Kidney epithelial cell (primary cell): ENCODE data around the gene B3GNT2. TPM values are rescaled to one million over a fixed set of nuclear protein-coding genes. Genes with fewer than 3 reads are reported as not detected.

Source experiments
- DNase-seq: peaks from one replicate; pipeline ENCODE4 v3.0.0-alpha.2; 2010; ENCODE audit warnings: low read depth
- H3K27me3 ChIP-seq: 2 replicates; pipeline ENCODE4 v1.6.0; 2011; ENCODE audit warnings: low read length; ENCODE audit not compliant: control insufficient read depth, insufficient read depth
- H3K36me3 ChIP-seq: 2 replicates; pipeline ENCODE4 v1.5.1; 2011; ENCODE audit warnings: low read length; ENCODE audit not compliant: control insufficient read depth, insufficient read depth
- H3K4me3 ChIP-seq: 2 replicates; pipeline ENCODE4 v1.5.1; 2011; ENCODE audit warnings: low read depth, mild to moderate bottlenecking, control low read depth, low read length
- CTCF ChIP-seq: IDR thresholded peaks from 2 replicates; pipeline ENCODE4 v1.5.1; 2011; ENCODE audit warnings: mild to moderate bottlenecking, moderate library complexity, low read length, control low read depth, inconsistent platforms; ENCODE audit not compliant: insufficient read depth, poor library complexity, severe bottlenecking
- total RNA-seq: library from RNA; depleted of rRNA; stranded (reverse); fragments of >200 nt; gene quantifications from 2 replicates; pipeline ENCODE4 v1.2.3, GENCODE V29; 2015

The B3GNT2 gene
- total RNA-seq, 1 donor from 2014 or later, result 16.1 TPM

DNA sequence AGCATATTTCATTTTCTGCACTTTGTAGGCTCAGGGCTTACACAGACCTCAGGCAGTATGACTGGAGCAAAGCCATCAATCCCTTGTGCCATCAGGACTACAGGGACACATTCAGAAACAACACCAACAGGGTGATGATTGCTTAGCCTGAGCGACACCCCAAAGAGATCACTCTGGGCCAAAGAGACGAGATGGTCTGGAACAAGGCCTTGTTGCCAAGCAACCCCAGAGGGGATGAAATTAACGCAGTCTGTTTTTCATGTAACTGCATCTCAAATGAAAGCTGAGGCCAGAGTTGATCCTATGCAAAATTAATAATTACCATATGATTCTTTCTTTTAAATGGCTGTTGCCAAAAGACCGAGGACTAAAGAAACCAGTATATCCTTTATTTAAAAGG lies 20.2 kb upstream of the B3GNT2 start:
- DNase-seq, result no peak
- Histone ChIP-seq H3K36me3 (no peaks in the 10 kb centered on the region), H3K27me3 (no peaks in the 10 kb centered on the region), H3K4me3 (no peak overlapping the region)
- TF ChIP-seq CTCF, result no peak

DNA sequence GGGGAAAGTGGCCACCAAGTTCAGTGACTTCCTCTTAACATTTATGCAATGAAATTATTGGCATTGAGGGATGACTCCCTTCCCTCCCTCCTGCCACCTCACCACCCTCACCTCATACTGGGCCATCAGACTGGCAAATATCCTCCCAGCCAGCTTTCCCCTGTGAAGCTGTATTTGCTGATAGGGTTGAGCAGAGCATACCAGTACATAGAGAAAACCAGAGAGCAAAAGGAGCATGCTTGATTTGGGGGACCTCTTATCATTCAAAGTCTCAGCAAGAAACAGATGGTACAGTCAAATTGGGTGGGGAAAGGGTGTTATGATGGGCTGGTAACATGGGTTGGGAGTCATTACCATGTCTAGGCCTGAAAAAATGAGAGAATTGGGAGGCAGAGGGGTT lies 19.1 kb upstream of the B3GNT2 start:
- DNase-seq, result no peak
- TF ChIP-seq CTCF, result no peak
- Histone ChIP-seq H3K4me3 (no peak overlapping the region), H3K36me3 (no peaks in the 10 kb centered on the region), H3K27me3 (no peaks in the 10 kb centered on the region)

GRCh38 chr2:62177392-62178049 lies 18.4 kb upstream of the B3GNT2 start:
- no peak for TF ChIP-seq CTCF
- H3K27me3 ChIP-seq, result no peaks in the 10 kb centered on the region
- H3K4me3 ChIP-seq, result no peak overlapping the region
- H3K36me3 ChIP-seq, result no peaks in the 10 kb centered on the region
- no peak for DNase-seq

DNA sequence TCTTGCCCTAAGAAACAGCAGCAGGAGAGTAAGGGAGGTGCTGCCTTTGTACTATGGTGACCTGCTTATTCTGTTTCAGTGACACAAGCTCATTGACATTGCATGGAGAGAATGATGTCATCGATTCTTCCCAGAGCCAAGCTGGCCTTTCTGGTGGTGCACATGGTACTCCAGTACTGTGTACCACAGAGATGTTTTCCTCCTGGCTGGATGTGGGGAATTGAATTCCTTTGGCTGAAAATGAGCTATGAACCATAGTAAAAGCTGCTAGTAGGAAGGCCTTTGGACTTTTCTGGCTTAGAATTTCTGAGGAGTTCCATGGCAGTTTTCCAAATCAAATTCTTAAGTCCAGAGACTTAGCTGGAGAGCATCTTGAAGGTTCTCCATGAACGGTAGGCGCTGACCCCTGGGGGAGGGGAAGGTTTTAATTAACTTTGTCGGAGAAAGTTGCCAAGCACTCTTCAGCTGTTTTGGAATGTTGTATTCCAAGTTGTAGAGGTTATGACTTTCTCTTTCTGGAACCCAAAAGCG lies 17.1 kb upstream of the B3GNT2 start:
- H3K36me3 ChIP-seq, result no peaks in the 10 kb centered on the region
- no peak overlapping the region for H3K4me3 ChIP-seq
- TF ChIP-seq CTCF, result no peak
- no peak for DNase-seq
- H3K27me3 ChIP-seq, result no peaks in the 10 kb centered on the region

DNA sequence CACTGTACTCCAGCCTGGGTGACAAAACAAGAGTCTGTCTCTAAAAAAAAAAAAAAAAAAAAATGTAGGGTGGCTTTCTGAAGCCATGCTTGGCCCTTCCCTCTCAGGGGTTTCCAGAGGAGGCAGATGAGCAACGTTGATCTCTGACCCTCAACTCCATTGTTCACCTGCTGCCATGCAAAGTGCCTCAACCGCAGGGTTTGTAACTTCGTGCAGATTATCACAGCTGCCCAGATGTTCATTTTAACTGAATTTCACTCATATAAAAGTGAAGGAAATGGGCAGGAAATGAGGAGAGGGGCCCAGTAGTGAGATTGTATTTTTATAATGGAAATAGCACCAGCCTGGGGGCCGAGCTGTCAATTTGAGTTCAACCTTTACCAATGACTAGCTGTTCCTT lies 14.9 kb upstream of the B3GNT2 start:
- no peak for TF ChIP-seq CTCF
- no peak for DNase-seq
- Histone ChIP-seq H3K27me3 (no peaks in the 10 kb centered on the region), H3K4me3 (no peak overlapping the region), H3K36me3 (no peaks in the 10 kb centered on the region)

DNA sequence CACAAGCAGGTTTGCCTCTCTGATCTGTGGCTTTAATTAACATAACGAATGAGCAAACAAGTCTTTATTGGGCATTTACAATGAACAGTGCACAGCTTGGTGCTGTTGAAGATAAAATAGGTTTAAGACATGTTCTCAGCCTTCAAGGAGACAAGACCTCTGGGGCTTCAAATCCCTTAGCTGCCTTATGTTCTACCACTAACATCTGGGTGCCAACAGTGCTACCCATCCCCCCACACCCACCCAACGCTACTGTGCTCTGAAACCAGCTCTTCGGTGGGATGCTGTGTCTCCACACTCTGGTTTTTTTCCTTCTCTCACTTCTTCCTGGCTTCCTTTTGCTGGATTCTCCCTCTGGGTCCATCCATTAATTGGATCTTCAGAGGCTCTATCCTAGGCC lies 14.1 kb upstream of the B3GNT2 start:
- Histone ChIP-seq H3K4me3 (no peak overlapping the region), H3K36me3 (no peaks in the 10 kb centered on the region), H3K27me3 (no peaks in the 10 kb centered on the region)
- no peak for TF ChIP-seq CTCF
- no peak for DNase-seq
